ENCODE results near the gene RNF39. TPM values are rescaled to one million over a fixed set of nuclear protein-coding genes. Genes with fewer than 3 reads are reported as not detected.

RNF39 gene
- total RNA-seq, 1 donor from 2014 or later: 2.5 TPM

GRCh38 chr6:30103872-30104179 lies 28.3 kb upstream of the RNF39 start:
- ATAC-seq: no peak
- peak overlapping the region; percentile 54 for H3K4me3 ChIP-seq
- intact Hi-C loops (cut with DNase I): no loop called here

GRCh38 chr6:30102970-30103871 lies 27.7 kb upstream of the RNF39 start:
- Histone ChIP-seq H3K36me3 (no peaks in the 10 kb centered on the region), H3K27me3 (ENCODE audit: low read depth) (peaks cover 10% of the 10 kb centered on the region), H3K4me1 (peaks cover 35% of the 10 kb centered on the region), H3K4me3 (peak overlapping the region; percentile 54), H3K27ac (peak overlapping the region; percentile 50), H3K9me3 (no peaks in the 10 kb centered on the region)
- ATAC-seq: peak; percentile 87 to 90
- peak; percentile 89 for TF ChIP-seq CTCF (IDR thresholded peaks at IDR 0.05)
- DNase-seq: peak; percentile 89
- intact Hi-C loops (cut with DNase I): no loop called here

More at GRCh38 chr6:30103872-30104179, 28.3 kb upstream of the RNF39 start:
- Histone ChIP-seq H3K27me3 (ENCODE audit: low read depth) (peaks cover 5% of the 10 kb centered on the region), H3K9me3 (no peaks in the 10 kb centered on the region), H3K36me3 (no peaks in the 10 kb centered on the region), H3K4me1 (peaks cover 35% of the 10 kb centered on the region), H3K27ac (no peak overlapping the region)
- no peak for TF ChIP-seq CTCF (IDR thresholded peaks at IDR 0.05)
- no peak for DNase-seq

- peak overlapping the region; percentile 54 for H3K4me3 ChIP-seq
- no peaks in the 10 kb centered on the region for H3K9me3 ChIP-seq
- no peak for TF ChIP-seq CTCF (IDR thresholded peaks at IDR 0.05)
- H3K27me3 ChIP-seq (ENCODE audit: low read depth): peaks cover 12% of the 10 kb centered on the region
- DNase-seq: no peak
- intact Hi-C loops (cut with DNase I): no loop called here
- peak overlapping the region; percentile 50 for H3K27ac ChIP-seq
- no peaks in the 10 kb centered on the region for H3K36me3 ChIP-seq
- H3K4me1 ChIP-seq: peaks cover 35% of the 10 kb centered on the region
- ATAC-seq: peak; percentile 11 to 47
Measured at GRCh38 chr6:30102414-30102969, 26.9 kb upstream of the RNF39 start.

GRCh38 chr6:30101444-30102413 lies 26.2 kb upstream of the RNF39 start:
- Histone ChIP-seq H3K4me1 (peaks cover 35% of the 10 kb centered on the region), H3K9me3 (no peaks in the 10 kb centered on the region), H3K27ac (peak overlapping the region; percentile 50), H3K36me3 (no peaks in the 10 kb centered on the region), H3K4me3 (peak overlapping the region; percentile 54), H3K27me3 (ENCODE audit: low read depth) (peaks cover 12% of the 10 kb centered on the region)
- no peak for TF ChIP-seq CTCF (IDR thresholded peaks at IDR 0.05)
- ATAC-seq (peak; percentile 96), DNase-seq (peak; percentile 95)
- intact Hi-C loops (cut with DNase I): no loop called here
